ENCODE data around the gene RNLS.

The RNLS gene

GRCh38 chr10:88482220-88482619 lies 100.9 kb downstream of the RNLS start (continued):
- no peak for TF ChIP-seq TSHZ1 (tag by site-specific recombination; IDR thresholded peaks at IDR 0.05; ENCODE audit: borderline replicate concordance)

- Histone ChIP-seq H3K27ac (ENCODE audit: extremely low read depth, low read depth, low read length) (no peak overlapping the region), H3K9me3 (ENCODE audit: control insufficient read depth, insufficient read depth, low read depth, low read length) (no peaks in the 10 kb centered on the region), H3K4me3 (ENCODE audit: low read depth, low read length) (no peak overlapping the region), H3K4me1 (ENCODE audit: control insufficient read depth, insufficient read depth, low read length) (peaks cover 11% of the 10 kb centered on the region), H3K36me3 (ENCODE audit: control insufficient read depth in 2 of 2, insufficient read depth in 1 of 2, low read length in 2 of 2) (no peaks in the 10 kb centered on the region)
- CTCF ChIA-PET, result no interaction called here
- POLR2A ChIA-PET, result no interaction called here
- no peak for TF ChIP-seq GLIS1 (tag by site-specific recombination; IDR thresholded peaks at IDR 0.05)
- TF ChIP-seq ZNF624 (tag by site-specific recombination; IDR thresholded peaks at IDR 0.05), result no peak
- TF ChIP-seq BCL11B (tag by site-specific recombination; IDR thresholded peaks at IDR 0.05; ENCODE audit: low read depth), result no peak
- no peak for TF ChIP-seq ZNF184 (tag by site-specific recombination; IDR thresholded peaks at IDR 0.05)
- TF ChIP-seq ZFP3 (tag by site-specific recombination; IDR thresholded peaks at IDR 0.05; ENCODE audit: low read depth), result no peak
- TF ChIP-seq ZBTB8A (tag by site-specific recombination; IDR thresholded peaks at IDR 0.05), result no peak
- no peak for TF ChIP-seq ZNF24 (tag by site-specific recombination; IDR thresholded peaks at IDR 0.05)
- no peak for TF ChIP-seq REST (tag by site-specific recombination; IDR thresholded peaks at IDR 0.05)
- TF ChIP-seq ZNF677 (tag by site-specific recombination; IDR thresholded peaks at IDR 0.05), result no peak
- TF ChIP-seq ZNF202 (tag by site-specific recombination; IDR thresholded peaks at IDR 0.05; ENCODE audit: borderline replicate concordance), result no peak
- TF ChIP-seq ZNF654 (tag by site-specific recombination; IDR thresholded peaks at IDR 0.05; ENCODE audit: low read depth), result no peak
- TF ChIP-seq ZNF423 (tag by site-specific recombination; IDR thresholded peaks at IDR 0.05), result no peak
- TF ChIP-seq ZNF776 (tag by site-specific recombination; IDR thresholded peaks at IDR 0.05; ENCODE audit: borderline replicate concordance), result no peak
- TF ChIP-seq ZNF488 (tag by site-specific recombination; IDR thresholded peaks at IDR 0.05), result no peak
- TF ChIP-seq ZNF148 (tag by site-specific recombination; IDR thresholded peaks at IDR 0.05; ENCODE audit: borderline replicate concordance), result no peak
- TF ChIP-seq BCL11A (tag by site-specific recombination; IDR thresholded peaks at IDR 0.05; ENCODE audit: low read depth), result no peak
- TF ChIP-seq ZNF114 (tag by site-specific recombination; IDR thresholded peaks at IDR 0.05), result no peak
- no peak for TF ChIP-seq ZNF112 (tag by site-specific recombination; IDR thresholded peaks at IDR 0.05)
- TF ChIP-seq ZBTB6 (tag by site-specific recombination; IDR thresholded peaks at IDR 0.05), result no peak
- no peak for TF ChIP-seq ZNF792 (tag by site-specific recombination; IDR thresholded peaks at IDR 0.05)
Observed at GRCh38 chr10:88478256-88478655, 104.9 kb downstream of the RNLS start.
